DOHH2 (cell line): ENCODE measurements around the gene KIF24.
"Not testable (repeated sequence)": the region's sequence is repeated elsewhere in the genome, so short reads cannot be mapped to it uniquely, and the experiment has no call there.

ENCODE experiments used
- H3F3A ChIP-seq: fragments of 200-600 bp; sonication (generic), shearing (Covaris generic); 2 replicates; pipeline ENCODE4 v1.6.0; 2016; ENCODE audit warnings: antibody characterized with exemption, mild to moderate bottlenecking; ENCODE audit not compliant: control insufficient read depth, insufficient read depth
- H3K27ac ChIP-seq: fragments of 200-600 bp; sonication (generic); 2 replicates; pipeline ENCODE4 v1.5.1; 2014; ENCODE audit warnings: low read depth, mild to moderate bottlenecking, low read length, moderate library complexity
- H3K27me3 ChIP-seq: fragments of 200-600 bp; sonication (generic); 2 replicates; pipeline ENCODE4 v1.6.1; 2014; ENCODE audit warnings: mild to moderate bottlenecking, low read length, mixed read lengths; ENCODE audit not compliant: control insufficient read depth
- H3K36me3 ChIP-seq: fragments of 200-600 bp; sonication (generic); 2 replicates; pipeline ENCODE4 v1.6.1; 2014; ENCODE audit warnings: mild to moderate bottlenecking, low read length, moderate library complexity, mixed read lengths; ENCODE audit not compliant: control insufficient read depth
- H3K4me1 ChIP-seq: fragments of 200-600 bp; sonication (generic); 2 replicates; pipeline ENCODE4 v1.6.1; 2014; ENCODE audit warnings: mild to moderate bottlenecking, low read length, mixed read lengths; ENCODE audit not compliant: control insufficient read depth
- H3K4me2 ChIP-seq: fragments of 200-600 bp; sonication (generic); 2 replicates; pipeline ENCODE4 v1.6.0; 2014; ENCODE audit warnings: mild to moderate bottlenecking, low read length, moderate library complexity
- H3K4me3 ChIP-seq: fragments of 200-600 bp; sonication (generic); 2 replicates; pipeline ENCODE4 v1.5.1; 2014; ENCODE audit warnings: mild to moderate bottlenecking, low read length, mixed read lengths
- H3K79me2 ChIP-seq: fragments of 200-600 bp; sonication (generic); 2 replicates; pipeline ENCODE4 v1.6.1; 2014; ENCODE audit warnings: mild to moderate bottlenecking, low read length, mixed read lengths; ENCODE audit not compliant: control insufficient read depth
- H3K9me2 ChIP-seq: fragments of 200-600 bp; sonication (generic); replicated peaks from 2 replicates; pipeline ENCODE4 v1.6.1; 2014; ENCODE audit warnings: mild to moderate bottlenecking, low read length, mixed read lengths; ENCODE audit not compliant: control insufficient read depth
- H3K9me3 ChIP-seq: fragments of 200-600 bp; sonication (generic); 2 replicates; pipeline ENCODE4 v1.6.1; 2014; ENCODE audit warnings: antibody characterized with exemption, low read length, mixed read lengths; ENCODE audit not compliant: control insufficient read depth, insufficient read depth
- H4K20me1 ChIP-seq: fragments of 200-600 bp; sonication (generic); 2 replicates; pipeline ENCODE4 v1.6.0; 2014; ENCODE audit warnings: low read depth, mild to moderate bottlenecking, antibody characterized with exemption, low read length, moderate library complexity; ENCODE audit not compliant: control insufficient read depth, insufficient read depth
- EZH2phosphoT487 ChIP-seq: fragments of 200-600 bp; sonication (generic); IDR thresholded peaks from 2 replicates; pipeline ENCODE4 v1.6.1; 2017; ENCODE audit warnings: borderline replicate concordance, mild to moderate bottlenecking, antibody characterized with exemption, low read length, moderate library complexity, mixed read lengths
- TF ChIP-seq, protein P1 (sequence below): fragments of 200-600 bp; sonication (generic); IDR thresholded peaks from one replicate; pipeline ENCODE4 v1.5.1; 2014; ENCODE audit warnings: antibody characterized with exemption, mild to moderate bottlenecking, low read depth, low read length; ENCODE audit not compliant: poor library complexity, severe bottlenecking

Gene KIF24

GRCh38 chr9:34310215-34310614, 18.9 kb downstream of the KIF24 start:
- Histone ChIP-seq H3K4me2 (no peak overlapping the region), H3K4me3 (no peak overlapping the region), H3K79me2 (peaks cover 30% of the 10 kb centered on the region), H3K27ac (no peak overlapping the region), H3K36me3 (peaks cover 23% of the 10 kb centered on the region), H3K27me3 (no peaks in the 10 kb centered on the region), H4K20me1 (no peaks in the 10 kb centered on the region), H3K4me1 (no peaks in the 10 kb centered on the region), H3K9me2 (no peaks in the 10 kb centered on the region), H3F3A (no peaks in the 10 kb centered on the region), H3K9me3 (no peaks in the 10 kb centered on the region)
- TF ChIP-seq, protein P1, sequence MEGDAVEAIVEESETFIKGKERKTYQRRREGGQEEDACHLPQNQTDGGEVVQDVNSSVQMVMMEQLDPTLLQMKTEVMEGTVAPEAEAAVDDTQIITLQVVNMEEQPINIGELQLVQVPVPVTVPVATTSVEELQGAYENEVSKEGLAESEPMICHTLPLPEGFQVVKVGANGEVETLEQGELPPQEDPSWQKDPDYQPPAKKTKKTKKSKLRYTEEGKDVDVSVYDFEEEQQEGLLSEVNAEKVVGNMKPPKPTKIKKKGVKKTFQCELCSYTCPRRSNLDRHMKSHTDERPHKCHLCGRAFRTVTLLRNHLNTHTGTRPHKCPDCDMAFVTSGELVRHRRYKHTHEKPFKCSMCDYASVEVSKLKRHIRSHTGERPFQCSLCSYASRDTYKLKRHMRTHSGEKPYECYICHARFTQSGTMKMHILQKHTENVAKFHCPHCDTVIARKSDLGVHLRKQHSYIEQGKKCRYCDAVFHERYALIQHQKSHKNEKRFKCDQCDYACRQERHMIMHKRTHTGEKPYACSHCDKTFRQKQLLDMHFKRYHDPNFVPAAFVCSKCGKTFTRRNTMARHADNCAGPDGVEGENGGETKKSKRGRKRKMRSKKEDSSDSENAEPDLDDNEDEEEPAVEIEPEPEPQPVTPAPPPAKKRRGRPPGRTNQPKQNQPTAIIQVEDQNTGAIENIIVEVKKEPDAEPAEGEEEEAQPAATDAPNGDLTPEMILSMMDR, result no peak
- no peak for TF ChIP-seq EZH2phosphoT487

- H3K27me3 ChIP-seq, H3F3A ChIP-seq, H3K4me1 ChIP-seq, H3K4me3 ChIP-seq, H4K20me1 ChIP-seq, H3K27ac ChIP-seq, H3K9me2 ChIP-seq, H3K4me2 ChIP-seq, H3K9me3 ChIP-seq: not testable (repeated sequence)
- peaks cover 23% of the 10 kb centered on the region for H3K36me3 ChIP-seq
- H3K79me2 ChIP-seq, result peaks cover 15% of the 10 kb centered on the region
These were observed 20.8 kb downstream of the KIF24 start for GRCh38 chr9:34308316-34308715.

GRCh38 chr9:34301064-34301463, 28.0 kb downstream of the KIF24 start:
- H3K36me3 ChIP-seq, H3K27me3 ChIP-seq, H3K4me3 ChIP-seq, H3K79me2 ChIP-seq, H3F3A ChIP-seq, H3K27ac ChIP-seq, H3K9me3 ChIP-seq, H3K4me2 ChIP-seq, H4K20me1 ChIP-seq, H3K4me1 ChIP-seq, H3K9me2 ChIP-seq: not testable (repeated sequence)

GRCh38 chr9:34292552-34292951, 36.5 kb downstream of the KIF24 start:
- H3K4me1 ChIP-seq, result peaks cover 5% of the 10 kb centered on the region; the same call in 1 of the 2 replicates
- H3F3A ChIP-seq, result no peaks in the 10 kb centered on the region
- peaks cover 15% of the 10 kb centered on the region for H3K36me3 ChIP-seq
- no peaks in the 10 kb centered on the region for H3K9me3 ChIP-seq
- H4K20me1 ChIP-seq, result no peaks in the 10 kb centered on the region
- TF ChIP-seq, protein P1, result no peak
- TF ChIP-seq EZH2phosphoT487, result no peak
- no peaks in the 10 kb centered on the region for H3K9me2 ChIP-seq
- no peak overlapping the region for H3K4me2 ChIP-seq
- H3K4me3 ChIP-seq, result no peak overlapping the region
- no peak overlapping the region for H3K27ac ChIP-seq
- H3K27me3 ChIP-seq, result no peaks in the 10 kb centered on the region
- H3K79me2 ChIP-seq, result no peaks in the 10 kb centered on the region
